ENCODE measurements around the gene NKD2. TPM values are rescaled to one million over a fixed set of nuclear protein-coding genes. Genes with fewer than 3 reads are reported as not detected.

NKD2 gene
- total and polyA plus RNA-seq, 2 experiments from 2014 or later = 1.4 to 9.1 TPM

DNA sequence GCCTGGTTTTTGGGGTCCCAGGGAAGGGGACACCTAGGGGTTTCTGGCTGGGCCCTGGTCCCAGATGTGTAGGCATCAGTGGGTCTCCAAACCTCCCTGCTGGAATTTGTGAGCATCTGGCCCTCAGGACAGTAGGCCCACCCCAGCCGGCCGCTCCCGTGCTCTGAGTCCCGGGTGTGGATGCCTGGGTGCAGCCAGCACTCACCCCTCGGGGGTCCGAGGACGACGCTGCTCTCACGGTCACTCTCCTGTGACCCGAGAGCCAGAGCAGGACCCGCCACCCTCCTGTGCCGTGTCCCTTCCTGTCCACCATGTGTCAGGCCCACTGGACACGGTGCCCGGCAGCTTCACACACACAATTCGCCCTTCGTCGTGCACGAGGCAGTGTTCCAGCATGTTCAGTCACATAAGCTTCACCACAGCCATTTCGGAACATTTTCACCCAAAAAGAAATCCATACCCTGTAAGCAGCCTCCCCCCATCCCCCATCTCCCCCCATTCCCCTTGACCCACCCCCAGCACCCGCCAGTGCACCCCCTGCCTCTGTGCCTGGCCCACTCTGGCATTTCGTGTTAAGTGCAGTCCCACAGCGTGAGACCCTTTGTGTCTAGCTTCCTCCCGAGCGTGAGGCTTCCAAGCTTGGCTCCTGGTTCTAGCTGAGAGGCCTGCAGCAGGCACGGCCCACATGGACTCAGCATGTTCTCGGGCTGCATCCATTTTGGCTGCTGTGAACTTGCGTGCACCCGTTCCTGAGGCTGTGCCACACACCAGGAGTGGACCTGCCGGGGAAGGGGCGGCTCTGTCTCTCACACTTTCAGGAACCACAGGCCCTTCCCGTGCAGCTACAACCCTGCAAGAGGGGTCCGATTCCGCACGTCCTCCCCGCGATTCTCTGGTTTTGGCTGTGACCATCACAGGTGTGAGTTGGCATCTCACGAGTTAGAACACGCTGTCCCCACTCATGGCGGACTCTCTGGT is 40.5 kb downstream of the NKD2 start:
- H2AFZ ChIP-seq = no peak overlapping the region
- H3K9me2 ChIP-seq (replicated peaks; ENCODE audit: insufficient read depth) = no peaks in the 10 kb centered on the region
- DNase-seq (ENCODE audit: low spot score) = no peak
- H3K9me3 ChIP-seq (ENCODE audit: low read depth) = no peaks in the 10 kb centered on the region
- 91% methylated on average over 36 of the region's 39 CpGs for WGBS (ENCODE audit: low lambda C conversion rate, missing lambda C conversion rate)
- no peaks in the 10 kb centered on the region for H3K4me1 ChIP-seq (ENCODE audit: insufficient read depth)
- TF ChIP-seq EZH2phosphoT487 (IDR thresholded peaks at IDR 0.05; ENCODE audit: low read depth, severe bottlenecking, unreplicated experiment) = no peak
- TF ChIP-seq, protein P1, sequence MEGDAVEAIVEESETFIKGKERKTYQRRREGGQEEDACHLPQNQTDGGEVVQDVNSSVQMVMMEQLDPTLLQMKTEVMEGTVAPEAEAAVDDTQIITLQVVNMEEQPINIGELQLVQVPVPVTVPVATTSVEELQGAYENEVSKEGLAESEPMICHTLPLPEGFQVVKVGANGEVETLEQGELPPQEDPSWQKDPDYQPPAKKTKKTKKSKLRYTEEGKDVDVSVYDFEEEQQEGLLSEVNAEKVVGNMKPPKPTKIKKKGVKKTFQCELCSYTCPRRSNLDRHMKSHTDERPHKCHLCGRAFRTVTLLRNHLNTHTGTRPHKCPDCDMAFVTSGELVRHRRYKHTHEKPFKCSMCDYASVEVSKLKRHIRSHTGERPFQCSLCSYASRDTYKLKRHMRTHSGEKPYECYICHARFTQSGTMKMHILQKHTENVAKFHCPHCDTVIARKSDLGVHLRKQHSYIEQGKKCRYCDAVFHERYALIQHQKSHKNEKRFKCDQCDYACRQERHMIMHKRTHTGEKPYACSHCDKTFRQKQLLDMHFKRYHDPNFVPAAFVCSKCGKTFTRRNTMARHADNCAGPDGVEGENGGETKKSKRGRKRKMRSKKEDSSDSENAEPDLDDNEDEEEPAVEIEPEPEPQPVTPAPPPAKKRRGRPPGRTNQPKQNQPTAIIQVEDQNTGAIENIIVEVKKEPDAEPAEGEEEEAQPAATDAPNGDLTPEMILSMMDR (IDR thresholded peaks at IDR 0.05; ENCODE audit: poor library complexity) = no peak
- TF ChIP-seq EZH2 (IDR thresholded peaks at IDR 0.05; ENCODE audit: borderline replicate concordance) = no peak
- H4K20me1 ChIP-seq (ENCODE audit: insufficient read depth, poor library complexity, severe bottlenecking) = no peaks in the 10 kb centered on the region
- no peak overlapping the region for H3K4me2 ChIP-seq
- no peaks in the 10 kb centered on the region for H3K27me3 ChIP-seq
- no peak overlapping the region for H3K27ac ChIP-seq
- H3K79me2 ChIP-seq = no peaks in the 10 kb centered on the region
- no peak overlapping the region for H3K4me3 ChIP-seq
- H3K36me3 ChIP-seq (replicated peaks; ENCODE audit: insufficient read depth, low read depth) = no peaks in the 10 kb centered on the region

DNA sequence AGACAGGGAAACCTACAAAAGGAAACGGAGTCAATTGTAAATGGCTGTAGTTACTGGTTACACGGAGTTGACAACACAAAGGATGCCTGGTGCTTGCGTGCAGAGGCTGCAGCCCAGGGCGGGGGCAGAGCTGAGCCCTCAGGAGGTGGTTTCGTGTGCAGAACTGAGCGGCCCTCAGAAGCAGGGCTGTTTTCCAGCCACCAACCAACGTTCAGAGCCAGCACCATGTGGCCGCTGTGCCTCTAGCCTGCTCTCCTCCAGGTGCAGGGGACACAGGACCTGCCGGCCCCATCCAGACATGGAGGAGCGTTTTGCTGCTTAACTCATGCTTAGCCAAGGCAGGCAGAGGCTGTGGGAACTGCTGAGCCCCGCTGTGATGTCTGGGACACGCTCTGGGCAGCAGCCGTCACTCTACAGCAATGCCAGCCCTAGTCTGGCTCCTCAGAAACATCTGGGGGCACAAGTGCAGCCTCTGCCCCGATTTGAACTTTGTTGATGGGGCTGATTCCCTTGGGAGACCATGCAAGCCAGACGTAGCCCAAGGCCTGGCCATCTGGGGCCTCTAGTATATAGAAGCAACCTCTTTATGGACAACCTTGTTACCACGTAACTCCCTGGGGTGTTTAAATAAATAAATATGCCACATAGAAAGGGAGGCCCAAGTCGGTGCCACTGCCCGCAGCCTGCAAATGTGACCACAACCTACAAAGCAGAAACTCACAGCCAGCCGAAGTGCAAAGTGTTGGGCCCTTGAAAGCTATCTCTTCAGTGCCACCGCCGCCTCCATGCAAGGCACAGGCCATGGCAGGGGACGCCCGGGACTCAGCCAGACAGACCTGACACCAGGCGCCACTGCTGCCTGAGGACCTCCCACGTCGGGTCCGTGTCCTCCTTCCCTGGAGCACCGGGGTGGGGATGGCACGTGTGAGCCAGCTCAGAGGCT is 42.1 kb downstream of the NKD2 start:
- H3K27me3 ChIP-seq = no peaks in the 10 kb centered on the region
- H4K20me1 ChIP-seq (ENCODE audit: insufficient read depth, poor library complexity, severe bottlenecking) = no peaks in the 10 kb centered on the region
- H3K4me2 ChIP-seq = no peak overlapping the region
- H3K9me2 ChIP-seq (replicated peaks; ENCODE audit: insufficient read depth) = no peaks in the 10 kb centered on the region
- no peaks in the 10 kb centered on the region for H3K79me2 ChIP-seq
- WGBS (ENCODE audit: low lambda C conversion rate, missing lambda C conversion rate) = 84% methylated on average over 29 of the region's 29 CpGs
- TF ChIP-seq, protein P1 (IDR thresholded peaks at IDR 0.05; ENCODE audit: poor library complexity) = no peak
- TF ChIP-seq EZH2 (IDR thresholded peaks at IDR 0.05; ENCODE audit: borderline replicate concordance) (no peak), EZH2phosphoT487 (IDR thresholded peaks at IDR 0.05; ENCODE audit: low read depth, severe bottlenecking, unreplicated experiment) (no peak)
- H3K4me3 ChIP-seq = no peak overlapping the region
- no peaks in the 10 kb centered on the region for H3K9me3 ChIP-seq (ENCODE audit: low read depth)
- H3K27ac ChIP-seq = no peak overlapping the region
- H3K36me3 ChIP-seq (replicated peaks; ENCODE audit: insufficient read depth, low read depth) = no peaks in the 10 kb centered on the region
- DNase-seq (ENCODE audit: low spot score) = no peak
- no peak overlapping the region for H2AFZ ChIP-seq
- no peaks in the 10 kb centered on the region for H3K4me1 ChIP-seq (ENCODE audit: insufficient read depth)

DNA sequence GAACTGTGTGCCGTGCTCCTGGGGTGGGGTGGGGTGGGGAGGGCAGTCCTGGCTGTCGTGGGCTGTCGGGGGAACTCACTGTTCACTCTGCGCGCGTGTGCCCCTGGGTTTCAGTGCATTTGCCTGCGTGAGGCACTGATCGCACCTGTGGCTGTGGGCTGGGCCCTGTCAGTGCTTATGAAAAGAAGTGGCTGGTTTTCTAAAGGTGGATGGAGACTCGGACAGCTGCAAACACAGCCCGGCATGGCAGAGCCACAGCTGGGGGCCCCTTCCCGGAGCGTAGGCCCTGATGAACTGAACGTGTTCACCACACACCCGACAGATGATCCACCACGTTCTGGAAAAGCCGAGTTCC is 42.7 kb downstream of the NKD2 start:
- Histone ChIP-seq H3K4me2 (no peak overlapping the region), H3K9me3 (ENCODE audit: low read depth) (no peaks in the 10 kb centered on the region), H3K4me1 (ENCODE audit: insufficient read depth) (no peaks in the 10 kb centered on the region), H3K27me3 (no peaks in the 10 kb centered on the region), H3K27ac (no peak overlapping the region), H4K20me1 (ENCODE audit: insufficient read depth, poor library complexity, severe bottlenecking) (no peaks in the 10 kb centered on the region), H2AFZ (no peak overlapping the region), H3K4me3 (no peak overlapping the region), H3K79me2 (no peaks in the 10 kb centered on the region), H3K9me2 (replicated peaks; ENCODE audit: insufficient read depth) (no peaks in the 10 kb centered on the region), H3K36me3 (replicated peaks; ENCODE audit: insufficient read depth, low read depth) (no peaks in the 10 kb centered on the region)
- WGBS (ENCODE audit: low lambda C conversion rate, missing lambda C conversion rate) = 89% methylated on average over 12 of the region's 16 CpGs
- TF ChIP-seq, protein P1 (IDR thresholded peaks at IDR 0.05; ENCODE audit: poor library complexity) = no peak
- TF ChIP-seq EZH2 (IDR thresholded peaks at IDR 0.05; ENCODE audit: borderline replicate concordance) (no peak), EZH2phosphoT487 (IDR thresholded peaks at IDR 0.05; ENCODE audit: low read depth, severe bottlenecking, unreplicated experiment) (no peak)
- DNase-seq (ENCODE audit: low spot score) = no peak
